Nucleus accumbens (tissue), 56 donors: ENCODE data around the gene LMX1B.
"Not testable (repeated sequence)": the region's sequence is repeated elsewhere in the genome, so short reads cannot be mapped to it uniquely, and the experiment has no call there.

Experiments
- DNase-seq, 56 donors: peaks; one replicate each; lab custom pipeline; 2025; lab: John Stamatoyannopoulos, UW

The LMX1B gene

DNA sequence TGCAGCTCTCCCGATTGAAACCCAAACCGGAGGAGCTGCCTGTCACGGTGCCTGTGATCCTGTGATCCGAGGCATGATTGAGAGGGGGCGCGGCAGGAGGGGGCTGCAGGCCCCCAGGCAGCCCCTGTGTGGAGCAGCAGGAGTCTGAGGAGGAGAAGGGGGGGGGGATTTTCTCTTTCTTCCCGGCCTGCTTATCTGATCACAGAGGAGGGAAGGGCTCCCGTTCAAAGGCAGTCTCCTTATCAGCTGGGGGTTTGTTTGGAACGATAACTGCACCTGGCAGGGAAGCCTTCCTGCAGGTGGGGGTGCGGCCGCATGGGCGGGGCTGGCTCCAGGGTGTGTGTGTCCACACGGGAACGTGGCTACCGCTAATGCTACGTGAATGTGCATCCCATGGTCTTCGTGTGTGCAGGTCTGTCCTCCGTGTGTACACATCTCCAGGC lies 38.4 kb downstream of the LMX1B start:
- DNase-seq: no peak

DNA sequence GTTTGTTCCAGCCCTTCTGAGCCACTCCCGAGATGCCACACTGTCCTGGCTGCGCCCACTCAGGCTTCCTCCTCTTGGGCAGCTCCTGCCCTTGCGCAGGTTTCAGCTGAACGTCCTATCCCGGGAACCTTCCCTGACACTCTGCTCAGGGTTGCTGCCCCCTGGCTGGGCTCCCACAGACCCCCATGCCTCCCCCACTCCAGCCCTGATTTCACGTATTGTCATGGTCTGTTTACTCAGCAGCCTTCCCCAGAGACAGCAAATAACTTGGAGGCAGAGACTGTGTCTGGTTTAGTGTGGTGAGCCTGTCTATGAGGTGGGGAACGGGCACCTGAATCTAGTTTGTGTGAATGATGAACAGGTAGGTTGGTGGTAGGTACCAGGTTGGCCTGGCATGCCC lies 40.4 kb downstream of the LMX1B start:
- no peak for DNase-seq

DNA sequence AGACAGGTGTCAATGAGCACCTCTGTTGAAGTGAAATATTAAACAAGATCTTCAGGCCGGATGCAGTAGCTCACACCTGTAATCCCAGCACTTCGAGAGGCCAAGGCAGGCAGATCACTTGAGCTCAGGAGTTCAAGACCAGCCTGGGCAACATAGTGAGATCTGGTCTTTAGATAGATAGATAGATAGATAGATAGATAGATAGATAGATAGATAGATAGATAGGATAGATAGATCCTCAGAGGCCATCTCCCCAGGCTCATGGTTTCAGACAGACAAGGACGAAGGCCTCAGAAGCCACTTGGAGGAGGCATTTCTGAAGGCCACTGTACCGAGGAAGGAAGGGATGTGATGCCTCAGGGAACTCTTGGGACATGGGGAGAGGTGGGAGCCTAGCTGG lies 42.5 kb downstream of the LMX1B start:
- not testable (repeated sequence) for DNase-seq

DNA sequence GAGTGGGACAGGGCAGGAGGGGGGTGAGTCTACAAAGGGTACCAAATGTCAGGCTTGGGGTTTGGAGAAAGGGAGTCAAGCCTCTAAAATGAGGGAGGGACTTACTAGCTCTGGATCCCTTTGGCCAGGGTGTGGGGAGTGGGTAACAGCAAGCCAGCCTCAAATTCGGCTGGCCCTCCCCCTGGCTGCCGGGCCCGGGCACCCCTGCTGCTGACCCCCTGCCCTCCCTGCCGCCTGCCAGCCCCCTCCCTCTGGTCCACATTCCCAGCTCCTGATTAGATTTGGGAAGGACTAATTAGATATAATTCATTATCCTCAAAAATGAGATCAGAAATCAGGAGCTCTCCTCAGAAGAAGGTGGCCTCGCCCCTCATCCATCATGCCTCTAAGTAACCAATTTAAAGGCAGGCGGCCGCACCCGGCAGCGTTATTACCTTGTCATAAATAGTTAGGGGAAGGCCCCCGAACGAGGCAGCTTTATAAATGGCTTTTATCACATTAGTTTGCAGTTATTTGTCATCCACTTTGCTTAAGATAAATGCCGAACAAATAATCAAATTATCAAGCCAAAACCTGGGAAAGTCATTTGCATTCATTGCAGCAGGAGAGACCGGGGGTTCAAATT lies 44.6 kb downstream of the LMX1B start:
- no peak for DNase-seq

DNA sequence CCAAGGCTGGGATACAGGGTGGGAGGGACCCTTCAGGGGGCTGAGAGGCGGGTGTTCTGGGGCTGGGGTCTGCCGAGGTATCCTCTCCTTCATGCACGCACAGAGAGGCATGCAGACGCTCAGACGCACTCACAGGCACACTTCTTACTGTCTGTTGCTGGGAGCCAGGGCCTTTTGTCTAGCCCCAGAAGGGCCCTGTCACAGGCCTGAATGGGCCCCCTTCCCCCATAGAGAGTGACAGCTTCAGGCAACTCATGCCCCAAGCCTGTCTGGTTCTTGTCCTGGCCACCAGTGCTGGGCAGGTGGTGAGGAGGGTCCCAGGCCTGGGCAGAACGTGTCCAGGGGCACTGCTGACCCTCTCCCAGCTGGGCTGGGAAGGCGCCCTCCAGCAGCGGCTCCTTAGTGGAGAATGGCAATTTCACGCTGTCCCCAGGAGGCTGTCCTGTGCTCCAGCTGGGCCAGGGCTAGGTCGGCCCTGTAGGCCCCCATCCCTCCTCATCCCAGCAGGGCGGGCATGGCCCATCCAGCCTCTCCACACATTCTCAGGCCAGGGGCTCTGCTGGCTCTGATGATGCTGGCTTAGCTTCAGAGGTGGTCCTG lies 45.3 kb downstream of the LMX1B start:
- DNase-seq: no peak

DNA sequence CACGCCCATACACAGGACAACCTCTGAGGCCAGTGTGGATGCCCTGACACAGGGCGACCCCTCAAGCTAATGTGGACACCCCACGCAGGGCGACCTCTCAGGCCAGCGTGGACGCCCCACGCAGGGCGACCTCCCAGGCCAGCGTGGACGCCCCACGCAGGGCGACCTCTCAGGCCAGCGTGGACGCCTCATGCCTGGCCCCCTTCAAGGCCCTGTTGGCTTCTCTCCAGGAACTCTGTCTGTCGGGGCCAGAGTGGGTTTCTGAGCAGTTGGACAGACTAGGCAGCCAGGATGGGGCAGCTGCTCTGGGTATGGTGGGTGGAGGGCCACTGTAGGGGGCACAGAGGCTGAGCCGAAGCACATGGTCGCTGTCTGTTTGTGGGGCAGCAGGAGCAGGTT lies 47.4 kb downstream of the LMX1B start:
- DNase-seq: no peak

DNA sequence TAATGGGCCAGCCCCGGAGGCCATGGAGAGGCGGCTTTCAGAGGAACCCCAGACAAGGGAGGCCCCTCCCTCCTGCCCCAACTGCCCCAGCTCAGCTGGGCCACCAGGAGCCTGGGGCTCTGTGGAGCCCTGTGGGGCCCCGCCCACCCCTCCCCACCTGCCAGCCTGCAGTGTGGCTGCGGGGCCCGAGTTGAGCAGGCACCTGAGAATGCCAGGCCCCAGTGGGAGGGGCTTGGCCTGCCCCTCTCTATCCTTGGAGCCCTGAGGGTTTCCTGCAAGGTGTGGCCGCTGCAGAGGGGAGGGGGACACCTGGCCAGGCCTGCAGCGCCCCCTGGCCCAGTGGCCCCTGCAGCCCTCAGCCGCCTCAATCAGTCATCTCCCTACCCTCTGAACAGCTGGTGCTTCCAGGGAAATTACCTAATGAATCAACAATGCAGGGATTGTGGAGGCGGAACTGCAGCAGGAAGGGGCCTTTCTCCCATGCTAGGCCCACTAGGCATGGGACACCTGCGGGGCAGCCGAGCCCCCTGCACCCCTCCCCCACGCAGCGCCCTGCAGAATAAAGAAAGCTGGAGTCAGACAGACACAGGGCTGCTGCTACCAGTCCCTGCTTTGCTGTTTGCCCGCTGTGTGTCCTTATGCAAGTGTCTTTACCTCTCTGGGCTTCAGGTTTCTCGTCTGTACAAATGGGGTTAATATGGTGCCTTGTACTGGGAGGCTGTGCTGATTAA lies 48.0 kb downstream of the LMX1B start:
- no peak for DNase-seq

DNA sequence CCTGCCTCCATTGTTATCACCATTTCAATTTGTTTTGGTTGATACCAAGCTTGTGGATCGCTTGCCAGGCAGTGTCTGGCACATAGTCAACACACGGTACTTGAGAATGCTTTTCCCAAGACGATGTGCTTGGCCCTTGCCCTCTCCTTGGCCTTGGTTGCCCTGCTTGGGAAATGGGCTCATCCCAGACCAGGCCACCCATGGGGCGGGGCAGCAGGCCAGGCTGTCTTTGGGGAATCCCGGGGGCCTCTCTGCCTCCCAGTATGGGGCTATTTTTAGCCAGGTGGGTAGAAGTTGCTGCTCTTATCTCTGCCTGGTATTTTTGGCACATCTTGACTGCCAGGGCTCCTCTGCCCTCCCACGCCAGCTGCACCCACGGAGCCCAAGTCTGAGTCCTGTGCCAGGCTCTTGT lies 49.9 kb downstream of the LMX1B start:
- DNase-seq: peak in 3 of 56 donors; percentile 7 to 53 (median 21)

DNA sequence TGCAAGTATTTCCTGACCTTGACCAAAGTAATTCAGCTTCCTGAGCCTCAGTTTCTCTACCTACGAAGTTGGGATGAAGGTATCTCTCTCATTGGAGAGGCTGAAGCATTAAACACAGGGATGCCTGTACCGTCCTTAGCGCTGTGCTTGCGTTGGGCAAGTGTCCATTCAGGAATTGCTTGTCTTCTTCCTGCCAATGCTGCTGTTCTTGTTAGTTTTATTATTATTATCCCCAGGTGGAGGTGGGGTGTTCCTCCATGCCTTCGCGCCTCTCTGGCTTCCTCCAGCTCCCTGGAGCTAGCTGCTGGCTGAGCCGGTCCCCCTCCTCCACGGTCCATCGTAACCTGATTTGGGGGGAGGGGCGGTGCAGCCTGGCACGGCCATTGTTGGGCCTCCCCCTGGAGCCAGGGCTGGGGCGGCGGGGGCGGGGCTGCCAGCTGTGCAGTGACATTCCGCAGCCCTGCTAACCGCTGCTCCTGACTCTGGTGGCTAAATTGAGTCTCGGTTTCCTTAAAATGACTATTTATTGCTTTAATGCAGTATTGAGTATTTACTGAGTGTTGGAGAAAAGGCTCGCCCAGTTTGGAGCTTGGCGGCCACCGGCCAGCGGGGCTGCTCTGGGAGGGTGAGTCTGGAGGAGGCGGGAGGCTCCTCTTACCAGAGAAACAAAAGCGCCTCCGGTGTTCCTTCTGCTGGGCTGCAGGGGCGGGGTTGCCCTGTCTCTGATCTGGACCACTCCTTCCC lies 51.3 kb downstream of the LMX1B start:
- DNase-seq: no peak

DNA sequence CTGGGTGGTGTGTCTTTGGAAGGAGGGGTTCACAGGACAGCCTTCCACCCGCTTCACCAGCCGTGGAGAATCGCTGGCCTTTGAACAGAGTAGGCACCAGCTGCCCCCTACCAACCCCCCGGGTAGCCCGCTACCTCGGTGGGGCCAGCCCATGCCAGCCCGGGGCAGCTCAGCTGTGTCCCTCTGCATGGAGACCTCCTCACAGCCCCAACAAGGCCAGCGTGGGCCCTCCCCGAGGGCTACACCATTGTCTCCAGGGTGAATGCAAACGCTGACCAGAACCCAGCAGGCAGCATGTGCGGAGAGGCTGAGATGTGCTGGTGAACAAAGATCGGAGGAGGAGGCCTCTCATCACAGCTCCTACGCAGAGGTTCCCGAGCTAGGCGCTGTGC lies 51.9 kb downstream of the LMX1B start:
- DNase-seq: no peak

DNA sequence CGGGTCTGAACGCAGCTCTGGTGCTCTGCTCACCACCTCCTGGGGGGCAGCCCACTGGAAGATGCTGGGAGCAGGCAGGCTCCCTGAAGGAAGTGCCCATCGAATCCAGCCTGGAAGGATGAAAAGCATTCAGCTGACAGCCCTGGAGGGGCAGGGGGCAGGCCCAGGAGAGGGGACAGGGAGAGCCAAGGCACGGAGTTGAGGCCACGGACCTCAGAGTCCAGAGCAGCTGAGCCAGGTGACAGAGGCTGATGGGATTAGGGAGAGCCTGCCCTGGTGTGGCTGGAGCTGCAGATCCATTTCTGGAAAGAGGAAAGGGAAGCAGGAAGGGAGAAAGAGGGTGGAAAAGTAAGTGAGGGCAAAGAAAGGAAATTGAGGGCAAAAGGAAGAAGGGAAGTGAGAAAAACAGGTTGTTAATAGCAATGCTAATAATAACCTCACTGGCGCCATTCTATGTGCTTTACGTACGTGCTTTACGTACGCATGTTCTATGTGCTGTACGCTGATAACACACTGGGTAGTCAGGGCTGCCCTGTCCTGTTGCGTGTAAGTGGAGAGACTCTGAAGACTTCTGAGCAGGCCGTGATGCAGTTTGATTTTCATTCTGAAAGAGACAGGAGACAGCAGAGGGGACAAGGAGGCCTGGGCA lies 52.6 kb downstream of the LMX1B start:
- no peak for DNase-seq

DNA sequence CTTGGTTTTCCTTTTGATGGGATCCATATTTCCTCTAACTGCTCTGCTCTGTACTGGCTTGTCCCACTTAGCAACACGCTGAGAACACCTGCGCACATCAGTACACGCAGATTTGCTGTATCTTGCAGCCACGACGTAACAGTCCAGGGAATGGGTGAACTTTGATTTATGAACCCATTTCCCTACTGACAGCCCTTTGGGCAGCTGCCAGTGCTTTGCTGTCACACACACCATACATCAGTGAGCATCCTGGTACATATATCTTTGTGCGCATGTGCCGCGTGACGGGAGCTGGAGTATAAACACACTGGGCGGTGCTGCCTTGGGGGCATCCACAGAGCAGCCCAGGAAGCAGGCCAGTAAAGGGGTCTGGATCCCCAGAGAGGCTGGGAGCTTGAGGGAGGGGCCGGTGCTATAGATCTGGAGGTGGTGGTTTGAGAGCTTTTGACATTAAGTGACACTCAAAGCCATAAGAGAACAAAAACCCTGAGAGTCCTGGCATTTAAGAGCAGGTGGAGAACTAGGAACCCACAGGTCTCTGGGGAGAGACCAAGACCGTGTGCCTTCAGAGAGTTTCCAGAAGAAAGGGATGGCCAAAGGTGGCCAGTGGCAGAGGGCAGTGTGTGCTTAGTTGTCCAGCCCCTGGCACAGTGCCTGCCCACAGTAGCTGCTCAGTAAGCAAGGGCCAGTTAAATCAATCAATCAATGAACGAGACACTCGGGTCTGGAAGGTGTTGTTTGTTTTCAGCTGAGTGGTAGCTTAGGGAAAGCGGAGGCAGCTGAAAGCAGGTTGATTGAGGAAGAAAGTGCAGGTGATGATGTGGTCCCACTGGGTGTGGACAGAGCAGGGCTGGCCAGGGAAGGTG lies 53.7 kb downstream of the LMX1B start:
- DNase-seq: no peak

DNA sequence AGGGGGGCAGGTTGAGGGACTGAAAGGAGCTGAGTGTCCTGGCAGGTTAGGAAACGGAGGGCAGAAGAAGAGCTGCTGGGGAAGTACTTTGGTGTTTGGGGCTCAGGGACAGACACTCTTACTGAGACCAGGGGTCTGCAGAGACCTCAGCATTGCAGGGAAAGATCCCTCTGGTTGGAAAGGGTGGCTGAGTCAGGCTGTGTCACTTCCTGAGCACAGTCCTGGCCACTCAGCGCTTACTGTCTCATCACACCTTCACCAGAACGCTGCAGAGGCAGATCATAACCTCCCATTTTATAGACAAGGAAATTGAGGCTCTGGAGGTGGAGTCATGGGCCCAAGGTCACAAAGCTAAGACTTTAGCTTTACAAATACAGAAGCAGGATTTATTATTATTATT lies 54.3 kb downstream of the LMX1B start:
- no peak for DNase-seq

DNA sequence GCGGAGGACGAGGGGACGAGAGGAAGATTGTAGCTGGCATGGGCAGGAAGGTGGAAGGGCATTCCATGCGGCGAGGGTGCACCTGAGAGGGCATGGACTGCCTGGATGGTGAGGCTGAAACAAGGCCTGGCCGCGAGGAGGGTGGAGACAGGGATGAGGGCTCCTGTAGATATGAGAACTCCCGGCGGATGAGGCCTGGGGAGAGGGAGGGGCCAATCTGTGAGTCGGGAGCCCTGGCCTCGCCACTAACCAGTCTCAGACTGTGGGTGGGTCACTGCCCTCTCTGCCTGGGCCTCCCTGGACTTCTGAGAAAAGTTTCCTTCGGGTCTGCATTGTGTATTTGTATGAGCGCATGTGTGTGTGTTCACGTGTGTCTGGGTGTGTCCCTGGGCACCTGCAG lies 55.4 kb downstream of the LMX1B start:
- no peak for DNase-seq

DNA sequence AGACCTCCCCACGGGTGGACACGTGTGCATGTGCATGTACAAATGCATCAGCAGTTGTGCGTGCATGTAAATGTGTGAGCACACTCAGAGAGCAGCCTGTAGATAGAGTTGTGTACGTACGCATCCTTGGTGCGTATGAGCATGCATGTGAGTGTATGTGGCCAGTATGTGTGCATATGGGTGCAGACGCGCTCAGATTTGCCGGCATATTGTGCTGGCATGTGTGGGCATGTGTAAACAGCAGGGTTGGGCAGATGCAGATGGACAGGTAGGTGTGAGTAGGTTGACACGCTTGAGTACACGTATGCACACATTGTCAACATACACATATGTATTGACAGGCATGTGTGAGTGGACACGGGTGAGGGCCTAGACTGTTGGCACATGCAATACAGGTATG lies 56.5 kb downstream of the LMX1B start:
- DNase-seq: no peak

DNA sequence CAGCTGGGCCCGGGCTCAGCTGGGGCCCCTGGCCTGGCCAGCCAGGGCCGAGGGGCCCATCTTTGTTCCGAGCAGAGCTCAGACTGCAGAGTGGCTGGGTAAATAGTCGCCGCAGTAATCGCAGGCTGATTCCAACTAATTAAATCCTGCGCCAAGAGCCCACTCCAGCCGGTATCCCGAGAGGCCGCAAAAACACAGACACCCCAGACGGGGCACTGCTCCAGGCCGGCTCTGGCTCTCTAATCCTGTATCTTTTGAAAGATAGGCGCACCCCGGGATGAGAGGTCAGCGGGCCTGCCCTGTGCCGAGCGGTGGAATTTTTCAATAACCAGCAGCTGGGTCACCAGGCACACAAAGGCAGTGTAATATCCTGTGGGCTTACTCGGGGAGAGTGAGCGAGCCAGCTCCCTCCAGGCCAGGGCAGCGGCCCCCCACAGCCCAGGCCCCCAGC lies 57.7 kb downstream of the LMX1B start:
- DNase-seq: peak in 1 of 56 donors; percentile 9

DNA sequence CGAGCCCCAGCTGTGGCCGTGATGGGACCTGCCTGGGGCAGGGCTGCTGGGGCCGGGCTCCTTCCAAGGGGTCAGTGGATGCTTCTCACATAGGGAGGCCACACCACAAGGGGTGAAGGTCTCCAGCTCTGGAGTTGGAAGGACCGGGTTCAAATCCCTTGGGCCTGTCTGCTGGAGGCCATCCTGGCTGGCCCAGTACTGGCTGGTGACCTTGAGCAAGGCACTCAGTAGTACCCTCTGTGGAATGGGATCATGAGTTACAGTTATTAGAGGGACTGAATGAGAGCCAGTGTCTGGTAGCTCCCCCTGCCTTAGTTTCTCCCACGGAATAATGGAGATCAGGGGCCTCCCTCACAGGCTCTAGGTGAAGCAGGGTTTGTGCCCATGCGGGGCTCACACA lies 58.3 kb downstream of the LMX1B start:
- no peak for DNase-seq

DNA sequence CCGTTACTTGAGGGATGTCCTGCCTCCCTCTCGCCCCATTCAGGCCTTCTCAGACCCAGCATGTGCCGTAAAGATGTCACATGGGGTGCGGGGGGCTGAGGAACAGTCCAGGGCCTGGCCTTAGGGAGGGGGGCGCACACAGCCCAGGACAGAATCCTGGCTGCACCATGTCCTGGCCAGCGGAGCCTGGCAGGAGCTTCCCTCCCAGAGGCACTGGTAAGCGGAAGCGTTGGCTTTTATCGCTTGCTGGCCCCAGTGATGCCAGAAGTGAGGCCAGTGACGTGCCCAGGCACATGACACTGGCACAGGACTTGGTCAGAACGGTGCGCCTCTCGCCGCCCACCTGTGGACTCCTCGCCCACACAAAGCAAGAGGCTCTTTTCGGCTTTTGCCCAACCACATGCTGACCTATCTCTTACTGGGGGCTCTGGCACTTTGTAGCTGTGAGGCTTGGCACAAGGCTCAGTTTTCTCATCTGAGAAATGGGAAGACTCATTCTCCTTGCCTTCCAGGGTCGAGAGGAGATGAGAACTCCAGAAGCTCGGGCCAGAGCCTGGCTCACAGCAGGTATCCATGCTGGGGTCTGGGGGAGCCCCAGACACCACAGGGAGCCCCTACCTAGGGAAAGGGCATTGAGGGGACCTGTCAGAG lies 59.0 kb downstream of the LMX1B start:
- no peak for DNase-seq

DNA sequence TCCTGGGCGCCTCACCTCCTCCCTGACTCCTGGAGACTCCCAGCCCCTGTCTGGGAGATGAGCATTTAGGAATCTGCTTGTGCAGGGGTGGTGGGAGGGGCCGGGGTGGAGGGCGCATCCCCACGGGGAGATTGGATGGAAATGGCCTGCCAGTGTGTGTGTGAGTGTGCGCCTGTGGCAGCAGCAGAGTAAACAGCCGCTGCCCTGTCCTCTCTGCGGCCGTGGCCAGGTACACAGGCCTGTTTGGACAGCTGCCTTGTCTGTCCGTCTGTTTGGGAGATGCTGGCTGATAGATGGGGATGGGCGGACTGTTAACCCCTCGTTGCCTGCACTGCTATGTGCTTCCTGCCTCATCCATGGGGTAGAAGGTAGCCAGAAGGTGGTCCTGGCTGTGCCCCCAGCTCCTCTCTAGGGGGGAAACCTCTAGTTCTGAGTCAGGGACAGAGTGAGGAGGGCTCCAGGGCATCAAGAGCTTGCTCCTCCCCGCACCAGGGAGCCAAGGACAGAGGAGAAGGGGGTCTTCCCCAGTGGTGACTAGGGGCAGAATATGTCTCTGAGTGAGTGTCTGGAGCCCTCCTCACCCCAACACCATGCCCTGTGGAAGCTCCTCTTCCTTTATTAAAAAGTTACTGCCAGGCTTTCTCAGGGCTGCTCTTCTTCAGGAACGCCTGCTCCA lies 60.1 kb downstream of the LMX1B start:
- DNase-seq: no peak
